Panc1 (cell line): Measurements from ENCODE around the gene DLG2. TPM values are rescaled to one million over a fixed set of nuclear protein-coding genes. Genes with fewer than 3 reads are reported as not detected.

Experiments
- ATAC-seq: fragments of 200-7000 bp; cut with Tn5 transposase; 2 replicates; pipeline ENCODE4 v1.9.1; 2020; ENCODE audit warnings: mild to moderate bottlenecking, moderate library complexity
- BruUV-seq: library from RNA; stranded (reverse); fragments of 400-500 nt; replicated peaks from 2 replicates; lab custom pipeline; 2021; lab: Mats Ljungman, UMichigan
- CTCF ChIA-PET: fragments of 300-600 bp; sonication (Branson Sonifier 250); formaldehyde crosslinking; loops from one replicate; lab custom pipeline; 2022; ENCODE audit warnings: antibody characterized with exemption; lab: Charles Lee
- POLR2A ChIA-PET: fragments of 300-600 bp; sonication (Branson Sonifier 250); formaldehyde crosslinking; loops from one replicate; lab custom pipeline; 2022; ENCODE audit warnings: antibody characterized with exemption; lab: Charles Lee
- DNase-seq: peaks from one replicate; pipeline ENCODE4 v3.0.0-alpha.2; 2010; ENCODE audit warnings: low read depth, low spot score
- H3K27ac ChIP-seq: 2 replicates; pipeline ENCODE4 v1.5.1; 2011; ENCODE audit warnings: mild to moderate bottlenecking, low read length, inconsistent platforms
- H3K27me3 ChIP-seq: fragments of 200-500 bp; sonication (Bioruptor generic); 2 replicates; pipeline ENCODE4 v1.6.0; 2014; ENCODE audit warnings: low read length, inconsistent platforms; ENCODE audit not compliant: control insufficient read depth, insufficient read depth
- H3K36me3 ChIP-seq: fragments of 200-500 bp; sonication (Bioruptor generic); 2 replicates; pipeline ENCODE4 v1.5.1; 2014; ENCODE audit warnings: inconsistent platforms, mild to moderate bottlenecking, low read length, moderate library complexity; ENCODE audit not compliant: control insufficient read depth, insufficient read depth
- H3K4me1 ChIP-seq: 2 replicates; pipeline ENCODE4 v1.5.1; 2011; ENCODE audit warnings: inconsistent platforms, mild to moderate bottlenecking, low read length, moderate library complexity; ENCODE audit not compliant: control insufficient read depth, insufficient read depth
- H3K4me3 ChIP-seq, 2 experiments: 2 replicates each; pipeline ENCODE4 v1.5.1; 2011 to 2012; ENCODE audit warnings: low read depth in 2 of 2, low read length in 2 of 2, mild to moderate bottlenecking in 2 of 2, inconsistent platforms in 1 of 2, moderate library complexity in 1 of 2
- H3K9me3 ChIP-seq: fragments of 200-500 bp; sonication (Bioruptor generic); 2 replicates; pipeline ENCODE4 v1.5.1; 2014; ENCODE audit warnings: low read depth, mild to moderate bottlenecking, inconsistent platforms, low read length, moderate library complexity; ENCODE audit not compliant: control insufficient read depth, insufficient read depth
- POLR2AphosphoS5 ChIP-seq: IDR thresholded peaks from 2 replicates; pipeline ENCODE4 v1.6.1; 2012; ENCODE audit warnings: mild to moderate bottlenecking, low read depth, low read length, moderate library complexity
- SIN3A ChIP-seq: IDR thresholded peaks from 2 replicates; pipeline ENCODE4 v1.6.1; 2012; ENCODE audit warnings: low read depth, mild to moderate bottlenecking, low read length, moderate library complexity, borderline replicate concordance; ENCODE audit not compliant: insufficient read depth
- TCF7L2 ChIP-seq: IDR thresholded peaks from 2 replicates; pipeline ENCODE4 v1.6.1; 2011; ENCODE audit warnings: mild to moderate bottlenecking, low read depth, low read length, inconsistent platforms
- in situ Hi-C: cut with HindIII; loops from 2 replicates; pipeline ENCODE4 v1.10.0; 2016; ENCODE audit warnings: low sequenced_read_pairs, low pct_unique_long_range_greater_than_20kb
- intact Hi-C: fragments of 100-400 bp; cut with micrococcal nuclease; formaldehyde crosslinking; loops from one replicate; pipeline ENCODE4 v1.10.0; 2022; ENCODE audit not compliant: unreplicated experiment
- total RNA-seq: library from RNA; stranded (reverse); gene quantifications from one replicate; pipeline ENCODE4 v1.2.1, GENCODE V29; 2021; ENCODE audit not compliant: unreplicated experiment
- TF ChIP-seq, protein P1 (sequence below), 2 experiments: IDR thresholded peaks; 2 replicates each; pipeline ENCODE4 v1.6.1; 2011 to 2012; ENCODE audit warnings: low read depth in 2 of 2, control low read depth in 1 of 2, low read length in 1 of 2, mild to moderate bottlenecking in 1 of 2, moderate library complexity in 1 of 2; ENCODE audit not compliant: insufficient read depth in 1 of 2
- TF ChIP-seq, protein P2 (sequence below): fragments of 450-650 bp; IDR thresholded peaks from 2 replicates; pipeline ENCODE4 v1.5.1; 2017; ENCODE audit warnings: mild to moderate bottlenecking

DLG2 gene
- total RNA-seq, 1 experiment from 2014 or later = 4.2 TPM

GRCh38 chr11:85423794-85424193, 203.3 kb downstream of the DLG2 start:
- BruUV-seq = no TSS peak
- H3K9me3 ChIP-seq = no peaks in the 10 kb centered on the region
- H3K4me3 ChIP-seq = no peak overlapping the region
- POLR2A ChIA-PET = no interaction called here
- intact Hi-C loops (no loop called here), in situ Hi-C loops (no loop called here)
- no peaks in the 10 kb centered on the region for H3K36me3 ChIP-seq
- CTCF ChIA-PET = no interaction called here
- H3K27ac ChIP-seq = no peak overlapping the region
- TF ChIP-seq, protein P1, sequence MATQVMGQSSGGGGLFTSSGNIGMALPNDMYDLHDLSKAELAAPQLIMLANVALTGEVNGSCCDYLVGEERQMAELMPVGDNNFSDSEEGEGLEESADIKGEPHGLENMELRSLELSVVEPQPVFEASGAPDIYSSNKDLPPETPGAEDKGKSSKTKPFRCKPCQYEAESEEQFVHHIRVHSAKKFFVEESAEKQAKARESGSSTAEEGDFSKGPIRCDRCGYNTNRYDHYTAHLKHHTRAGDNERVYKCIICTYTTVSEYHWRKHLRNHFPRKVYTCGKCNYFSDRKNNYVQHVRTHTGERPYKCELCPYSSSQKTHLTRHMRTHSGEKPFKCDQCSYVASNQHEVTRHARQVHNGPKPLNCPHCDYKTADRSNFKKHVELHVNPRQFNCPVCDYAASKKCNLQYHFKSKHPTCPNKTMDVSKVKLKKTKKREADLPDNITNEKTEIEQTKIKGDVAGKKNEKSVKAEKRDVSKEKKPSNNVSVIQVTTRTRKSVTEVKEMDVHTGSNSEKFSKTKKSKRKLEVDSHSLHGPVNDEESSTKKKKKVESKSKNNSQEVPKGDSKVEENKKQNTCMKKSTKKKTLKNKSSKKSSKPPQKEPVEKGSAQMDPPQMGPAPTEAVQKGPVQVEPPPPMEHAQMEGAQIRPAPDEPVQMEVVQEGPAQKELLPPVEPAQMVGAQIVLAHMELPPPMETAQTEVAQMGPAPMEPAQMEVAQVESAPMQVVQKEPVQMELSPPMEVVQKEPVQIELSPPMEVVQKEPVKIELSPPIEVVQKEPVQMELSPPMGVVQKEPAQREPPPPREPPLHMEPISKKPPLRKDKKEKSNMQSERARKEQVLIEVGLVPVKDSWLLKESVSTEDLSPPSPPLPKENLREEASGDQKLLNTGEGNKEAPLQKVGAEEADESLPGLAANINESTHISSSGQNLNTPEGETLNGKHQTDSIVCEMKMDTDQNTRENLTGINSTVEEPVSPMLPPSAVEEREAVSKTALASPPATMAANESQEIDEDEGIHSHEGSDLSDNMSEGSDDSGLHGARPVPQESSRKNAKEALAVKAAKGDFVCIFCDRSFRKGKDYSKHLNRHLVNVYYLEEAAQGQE (IDR thresholded peaks at IDR 0.05; ENCODE audit: insufficient read depth in 1 of 2, low read depth in 2 of 2, low read length in 1 of 2) = no peak
- no peak for TF ChIP-seq SIN3A
- TF ChIP-seq TCF7L2 = no peak
- no peak for TF ChIP-seq POLR2AphosphoS5
- TF ChIP-seq, protein P2, sequence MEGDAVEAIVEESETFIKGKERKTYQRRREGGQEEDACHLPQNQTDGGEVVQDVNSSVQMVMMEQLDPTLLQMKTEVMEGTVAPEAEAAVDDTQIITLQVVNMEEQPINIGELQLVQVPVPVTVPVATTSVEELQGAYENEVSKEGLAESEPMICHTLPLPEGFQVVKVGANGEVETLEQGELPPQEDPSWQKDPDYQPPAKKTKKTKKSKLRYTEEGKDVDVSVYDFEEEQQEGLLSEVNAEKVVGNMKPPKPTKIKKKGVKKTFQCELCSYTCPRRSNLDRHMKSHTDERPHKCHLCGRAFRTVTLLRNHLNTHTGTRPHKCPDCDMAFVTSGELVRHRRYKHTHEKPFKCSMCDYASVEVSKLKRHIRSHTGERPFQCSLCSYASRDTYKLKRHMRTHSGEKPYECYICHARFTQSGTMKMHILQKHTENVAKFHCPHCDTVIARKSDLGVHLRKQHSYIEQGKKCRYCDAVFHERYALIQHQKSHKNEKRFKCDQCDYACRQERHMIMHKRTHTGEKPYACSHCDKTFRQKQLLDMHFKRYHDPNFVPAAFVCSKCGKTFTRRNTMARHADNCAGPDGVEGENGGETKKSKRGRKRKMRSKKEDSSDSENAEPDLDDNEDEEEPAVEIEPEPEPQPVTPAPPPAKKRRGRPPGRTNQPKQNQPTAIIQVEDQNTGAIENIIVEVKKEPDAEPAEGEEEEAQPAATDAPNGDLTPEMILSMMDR = no peak
- no peaks in the 10 kb centered on the region for H3K27me3 ChIP-seq
- H3K4me1 ChIP-seq = no peaks in the 10 kb centered on the region
- DNase-seq (no peak), ATAC-seq (no peak)

- H3K4me1 ChIP-seq = no peaks in the 10 kb centered on the region
- ChIA-PET POLR2A (no interaction called here), CTCF (no interaction called here)
- H3K9me3 ChIP-seq = no peaks in the 10 kb centered on the region
- no peaks in the 10 kb centered on the region for H3K36me3 ChIP-seq
- DNase-seq (no peak), ATAC-seq (no peak)
- intact Hi-C loops (no loop called here), in situ Hi-C loops (no loop called here)
- H3K4me3 ChIP-seq = no peak overlapping the region
- no peak overlapping the region for H3K27ac ChIP-seq
- BruUV-seq = no TSS peak
- no peaks in the 10 kb centered on the region for H3K27me3 ChIP-seq
- TF ChIP-seq POLR2AphosphoS5 (no peak), TCF7L2 (no peak), SIN3A (no peak)
- TF ChIP-seq, protein P2 = no peak
- TF ChIP-seq, protein P1 (IDR thresholded peaks at IDR 0.05; ENCODE audit: insufficient read depth in 1 of 2, low read depth in 2 of 2, low read length in 1 of 2) = no peak
Observed at GRCh38 chr11:85423316-85423715, 203.8 kb downstream of the DLG2 start.
